PC-9 (cell line): ENCODE data around the gene LSR. TPM values are rescaled to one million over a fixed set of nuclear protein-coding genes. Genes with fewer than 3 reads are reported as not detected.

Experiments
- BruUV-seq: library from RNA; stranded (reverse); fragments of 400-500 nt; replicated peaks from 2 replicates; lab custom pipeline; 2021; lab: Mats Ljungman, UMichigan
- CTCF ChIA-PET: fragments of 300-600 bp; sonication (Branson Sonifier 250); formaldehyde crosslinking; loops from one replicate; lab custom pipeline; 2022; ENCODE audit warnings: antibody characterized with exemption; lab: Charles Lee
- POLR2A ChIA-PET: fragments of 300-600 bp; sonication (Branson Sonifier 250); formaldehyde crosslinking; loops from one replicate; lab custom pipeline; 2022; ENCODE audit warnings: antibody characterized with exemption; ENCODE audit not compliant: unreplicated experiment; lab: Charles Lee
- DNase-seq, 2 experiments: peaks; one replicate each; pipeline versions ENCODE4 v3.0.0 to v3.0.0-alpha.2; 2015 to 2022; ENCODE audit warnings: mixed read lengths in 1 of 2
- H2AFZ ChIP-seq: fragments of 200-600 bp; sonication (generic); 2 replicates; pipeline ENCODE4 v1.8.1; 2017; ENCODE audit warnings: antibody characterized with exemption
- H3F3A ChIP-seq: fragments of 200-600 bp; sonication (generic); 2 replicates; pipeline ENCODE4 v1.8.1; 2017; ENCODE audit warnings: antibody characterized with exemption, mild to moderate bottlenecking, low read depth; ENCODE audit not compliant: insufficient read depth
- H3K27ac ChIP-seq: fragments of 200-600 bp; sonication (generic); 2 replicates; pipeline ENCODE4 v1.6.1; 2016; ENCODE audit warnings: mixed run types
- H3K27me3 ChIP-seq: fragments of 200-600 bp; sonication (generic); 2 replicates; pipeline ENCODE4 v1.6.1; 2016; ENCODE audit warnings: low read depth, mixed run types; ENCODE audit not compliant: insufficient read depth
- H3K36me3 ChIP-seq: fragments of 200-600 bp; sonication (generic); 2 replicates; pipeline ENCODE4 v1.6.1; 2016; ENCODE audit warnings: low read depth, mixed run types
- H3K4me1 ChIP-seq: fragments of 200-600 bp; sonication (generic); replicated peaks from 2 replicates; pipeline ENCODE4 v1.6.1; 2016; ENCODE audit warnings: mixed run types; ENCODE audit not compliant: insufficient read depth
- H3K4me2 ChIP-seq: fragments of 200-600 bp; sonication (generic); 2 replicates; pipeline ENCODE4 v1.6.1; 2017; ENCODE audit warnings: mixed run types
- H3K4me3 ChIP-seq: fragments of 200-600 bp; sonication (generic); 2 replicates; pipeline ENCODE4 v1.6.1; 2016; ENCODE audit warnings: mixed run types
- H3K79me2 ChIP-seq: fragments of 200-600 bp; sonication (generic); 2 replicates; pipeline ENCODE4 v1.6.1; 2017; ENCODE audit warnings: low read depth, mixed run types
- H3K9me2 ChIP-seq: fragments of 200-600 bp; sonication (generic); 2 replicates; pipeline ENCODE4 v1.8.1; 2017; ENCODE audit warnings: mild to moderate bottlenecking; ENCODE audit not compliant: insufficient read depth
- H3K9me3 ChIP-seq: fragments of 200-600 bp; sonication (generic); 2 replicates; pipeline ENCODE4 v1.8.1; 2016; ENCODE audit warnings: low read depth; ENCODE audit not compliant: insufficient read depth
- H4K20me1 ChIP-seq: fragments of 200-600 bp; sonication (generic); 2 replicates; pipeline ENCODE4 v1.8.1; 2017; ENCODE audit not compliant: insufficient read depth
- EZH2 ChIP-seq: fragments of 200-600 bp; sonication (generic); IDR thresholded peaks from 2 replicates; pipeline ENCODE4 v1.8.0; 2017; ENCODE audit warnings: antibody characterized with exemption, low read depth
- intact Hi-C: fragments of 100-400 bp; cut with micrococcal nuclease; formaldehyde crosslinking; loops from one replicate; pipeline ENCODE4 v1.10.0; 2022; ENCODE audit not compliant: unreplicated experiment
- total RNA-seq: library from RNA; stranded (reverse); gene quantifications from 2 replicates; pipeline ENCODE4 v1.2.3, GENCODE V29; 2021
- TF ChIP-seq, protein P1 (sequence below): fragments of 200-600 bp; sonication (generic); conservative IDR thresholded peaks from 2 replicates; pipeline ENCODE4 v1.6.1; 2017; ENCODE audit warnings: mixed run types, antibody characterized with exemption, mild to moderate bottlenecking, moderate library complexity

The LSR gene
- total RNA-seq, 1 experiment from 2014 or later, result 145 TPM

DNA sequence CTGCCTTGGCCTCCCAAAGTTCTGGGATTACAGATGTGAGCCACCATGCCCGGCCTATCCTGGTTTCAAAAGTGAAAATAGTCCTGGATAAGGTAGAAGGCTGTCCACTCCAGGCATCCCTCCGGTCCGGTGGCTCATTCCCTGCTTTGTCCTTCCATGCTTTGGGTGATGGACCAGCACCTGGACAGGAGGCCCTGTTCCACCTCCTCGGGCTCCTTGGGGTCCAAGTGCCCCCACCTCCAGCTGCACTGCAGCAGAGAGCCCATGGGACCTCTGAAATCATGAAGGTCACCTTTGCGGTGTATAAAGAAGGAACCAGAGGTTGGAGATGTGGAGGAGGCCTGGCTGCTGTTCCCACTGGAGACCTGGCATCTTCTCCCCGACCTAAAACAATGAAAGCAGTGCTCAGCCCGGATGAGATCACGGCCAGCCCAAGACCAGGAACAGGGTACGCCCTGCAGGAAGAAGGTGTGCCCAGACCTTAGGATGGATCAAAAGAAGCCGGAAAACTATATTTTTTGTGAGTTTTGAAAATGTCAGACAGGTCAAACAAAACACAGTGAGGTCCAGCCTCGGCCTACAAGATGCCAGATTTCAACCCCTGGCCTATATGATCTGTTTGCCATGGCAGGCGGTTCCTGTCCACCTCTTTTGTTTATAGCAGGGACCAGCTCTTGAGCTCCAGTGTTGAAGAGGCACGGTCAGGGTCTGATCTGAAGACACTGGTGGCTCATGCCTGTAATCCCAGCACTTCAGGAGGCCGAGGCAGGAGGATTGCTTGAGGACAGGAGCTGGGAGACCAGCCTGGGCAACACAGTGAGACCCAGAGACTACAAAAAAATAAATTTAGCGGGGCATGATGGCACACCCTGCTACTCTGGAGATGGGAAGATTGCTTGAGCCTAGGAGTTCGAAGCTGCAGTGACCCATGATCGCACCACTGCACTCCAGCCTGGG lies 5.8 kb downstream of the LSR start:
- no peak overlapping the region for H2AFZ ChIP-seq
- TF ChIP-seq, protein P1, sequence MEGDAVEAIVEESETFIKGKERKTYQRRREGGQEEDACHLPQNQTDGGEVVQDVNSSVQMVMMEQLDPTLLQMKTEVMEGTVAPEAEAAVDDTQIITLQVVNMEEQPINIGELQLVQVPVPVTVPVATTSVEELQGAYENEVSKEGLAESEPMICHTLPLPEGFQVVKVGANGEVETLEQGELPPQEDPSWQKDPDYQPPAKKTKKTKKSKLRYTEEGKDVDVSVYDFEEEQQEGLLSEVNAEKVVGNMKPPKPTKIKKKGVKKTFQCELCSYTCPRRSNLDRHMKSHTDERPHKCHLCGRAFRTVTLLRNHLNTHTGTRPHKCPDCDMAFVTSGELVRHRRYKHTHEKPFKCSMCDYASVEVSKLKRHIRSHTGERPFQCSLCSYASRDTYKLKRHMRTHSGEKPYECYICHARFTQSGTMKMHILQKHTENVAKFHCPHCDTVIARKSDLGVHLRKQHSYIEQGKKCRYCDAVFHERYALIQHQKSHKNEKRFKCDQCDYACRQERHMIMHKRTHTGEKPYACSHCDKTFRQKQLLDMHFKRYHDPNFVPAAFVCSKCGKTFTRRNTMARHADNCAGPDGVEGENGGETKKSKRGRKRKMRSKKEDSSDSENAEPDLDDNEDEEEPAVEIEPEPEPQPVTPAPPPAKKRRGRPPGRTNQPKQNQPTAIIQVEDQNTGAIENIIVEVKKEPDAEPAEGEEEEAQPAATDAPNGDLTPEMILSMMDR, result no peak
- TF ChIP-seq EZH2, result no peak
- intact Hi-C loops, result no loop called here
- ChIA-PET CTCF (interaction anchor here (0.6 kb wide), 1 partner anchor 57 kb away, joined by 3 read pairs; no protein-coding TSS in a partner anchor), POLR2A (interaction anchor here (0.6 to 0.7 kb wide), 4 partner anchors 12 to 534 kb away, joined by 4 to 6 read pairs (median 5); no protein-coding TSS in a partner anchor)
- H3K9me3 ChIP-seq, result no peaks in the 10 kb centered on the region
- no peak overlapping the region for H3K4me2 ChIP-seq
- no peaks in the 10 kb centered on the region for H3K27me3 ChIP-seq
- H3K79me2 ChIP-seq, result peaks cover 57% of the 10 kb centered on the region
- H3K4me3 ChIP-seq, result no peak overlapping the region
- H3F3A ChIP-seq, result peaks cover 25% of the 10 kb centered on the region
- peaks cover 36% of the 10 kb centered on the region for H3K36me3 ChIP-seq
- peaks cover 35% of the 10 kb centered on the region for H4K20me1 ChIP-seq
- no peak for DNase-seq
- peaks cover 12% of the 10 kb centered on the region; the same call in 1 of the 2 replicates for H3K4me1 ChIP-seq
- H3K9me2 ChIP-seq, result no peaks in the 10 kb centered on the region
- H3K27ac ChIP-seq, result no peak overlapping the region
- no TSS peak for BruUV-seq

DNA sequence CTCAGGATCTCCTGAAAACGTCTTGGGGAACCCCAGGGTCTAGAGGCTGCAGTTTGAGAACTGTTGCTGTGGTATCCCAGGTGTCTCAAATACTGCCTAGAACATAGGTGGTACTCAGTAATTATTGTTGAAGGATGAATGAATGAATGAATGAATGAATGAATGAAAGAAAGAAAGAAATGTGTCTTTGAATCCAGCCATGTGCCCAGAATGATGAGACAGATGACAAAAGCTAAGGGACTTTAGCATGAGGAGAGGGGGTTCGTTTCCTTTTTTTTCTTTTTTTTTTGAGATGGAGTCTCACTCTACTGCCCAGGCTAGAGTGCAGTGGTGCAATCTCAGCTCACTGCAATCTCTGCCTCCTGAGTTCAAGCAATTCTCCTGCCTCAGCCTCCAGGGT lies 7.8 kb downstream of the LSR start:
- POLR2A ChIA-PET, result no interaction called here
- intact Hi-C loops, result no loop called here
- CTCF ChIA-PET, result interaction anchor here (1.1 kb wide), 1 partner anchor 107 kb away, joined by 4 read pairs; no protein-coding TSS in a partner anchor

DNA sequence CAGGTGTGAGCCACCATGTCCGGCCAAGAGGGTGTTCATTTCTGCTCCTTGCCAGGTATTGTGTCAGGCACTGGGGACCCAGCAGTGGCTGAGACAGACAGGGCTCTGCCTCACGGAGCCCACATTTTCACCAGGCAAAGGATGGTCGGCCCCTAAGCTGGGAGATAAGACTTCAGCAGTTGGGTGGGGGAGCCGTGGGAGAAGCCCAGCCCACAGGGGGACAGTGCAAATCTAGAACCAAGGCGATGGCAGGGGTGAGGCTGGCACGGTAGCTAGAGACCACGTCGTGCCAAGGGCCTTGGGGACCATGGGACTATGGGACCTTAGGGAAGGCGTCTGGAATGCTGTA lies 8.3 kb downstream of the LSR start:
- no peak for DNase-seq
- ChIA-PET CTCF (interaction anchor here (1.1 kb wide), 1 partner anchor 107 kb away, joined by 4 read pairs; no protein-coding TSS in a partner anchor), POLR2A (no interaction called here)
- H3K27me3 ChIP-seq, result no peaks in the 10 kb centered on the region
- H3K79me2 ChIP-seq, result peaks cover 35% of the 10 kb centered on the region
- peaks cover 37% of the 10 kb centered on the region for H4K20me1 ChIP-seq
- intact Hi-C loops, result no loop called here
- no peak overlapping the region for H3K4me3 ChIP-seq
- no peak overlapping the region for H2AFZ ChIP-seq
- no peak overlapping the region for H3K27ac ChIP-seq
- TF ChIP-seq EZH2, result no peak
- TF ChIP-seq, protein P1, result no peak
- H3K9me3 ChIP-seq, result no peaks in the 10 kb centered on the region
- peaks cover 25% of the 10 kb centered on the region for H3K36me3 ChIP-seq
- peaks cover 41% of the 10 kb centered on the region for H3F3A ChIP-seq
- no peak overlapping the region for H3K4me2 ChIP-seq
- no peaks in the 10 kb centered on the region for H3K9me2 ChIP-seq
- no TSS peak for BruUV-seq
- H3K4me1 ChIP-seq, result no peaks in the 10 kb centered on the region

More for the DNA sequence above, 7.8 kb downstream of the LSR start:
- DNase-seq, result no peak
- Histone ChIP-seq H4K20me1 (peaks cover 35% of the 10 kb centered on the region), H3K4me3 (no peak overlapping the region), H3K9me3 (no peaks in the 10 kb centered on the region), H3K79me2 (peaks cover 37% of the 10 kb centered on the region), H3K36me3 (peaks cover 25% of the 10 kb centered on the region), H3K4me1 (no peaks in the 10 kb centered on the region), H3K27ac (no peak overlapping the region), H3K27me3 (no peaks in the 10 kb centered on the region), H3K4me2 (no peak overlapping the region), H3K9me2 (no peaks in the 10 kb centered on the region), H3F3A (peaks cover 38% of the 10 kb centered on the region), H2AFZ (no peak overlapping the region)
- no TSS peak for BruUV-seq
- TF ChIP-seq EZH2, result no peak
- TF ChIP-seq, protein P1, result no peak
